ACC112 (cell line): ENCODE data around the gene TM4SF20.

ENCODE experiments used
- H2AFZ ChIP-seq: fragments of 200-600 bp; sonication (generic); one replicate; pipeline ENCODE4 v1.6.0; 2017; ENCODE audit warnings: antibody characterized with exemption, low read length; ENCODE audit not compliant: unreplicated experiment
- H3K27ac ChIP-seq: fragments of 200-600 bp; sonication (generic); 2 replicates; pipeline ENCODE4 v1.5.1; 2014; ENCODE audit warnings: low read depth, mild to moderate bottlenecking, antibody characterized with exemption, low read length, moderate library complexity
- H3K27me3 ChIP-seq: fragments of 200-600 bp; sonication (generic); 2 replicates; pipeline ENCODE4 v1.6.1; 2014; ENCODE audit warnings: mild to moderate bottlenecking, antibody characterized with exemption, low read length, moderate library complexity, mixed read lengths; ENCODE audit not compliant: insufficient read depth
- H3K36me3 ChIP-seq: fragments of 200-600 bp; sonication (generic); 2 replicates; pipeline ENCODE4 v1.6.1; 2016; ENCODE audit warnings: mild to moderate bottlenecking, antibody characterized with exemption, low read length, moderate library complexity, mixed read lengths; ENCODE audit not compliant: insufficient read depth
- H3K4me1 ChIP-seq: fragments of 200-600 bp; sonication (generic); one replicate; pipeline ENCODE4 v1.6.1; 2016; ENCODE audit warnings: low read length, mixed read lengths; ENCODE audit not compliant: insufficient read depth, unreplicated experiment, control insufficient read depth
- H3K4me3 ChIP-seq: fragments of 200-600 bp; sonication (generic); 2 replicates; pipeline ENCODE4 v1.5.1; 2014; ENCODE audit warnings: mild to moderate bottlenecking, low read depth, low read length
- H3K79me2 ChIP-seq: fragments of 200-600 bp; sonication (generic); one replicate; pipeline ENCODE4 v1.6.0; 2016; ENCODE audit warnings: low read length; ENCODE audit not compliant: control insufficient read depth, unreplicated experiment, insufficient read depth

TM4SF20 gene

DNA sequence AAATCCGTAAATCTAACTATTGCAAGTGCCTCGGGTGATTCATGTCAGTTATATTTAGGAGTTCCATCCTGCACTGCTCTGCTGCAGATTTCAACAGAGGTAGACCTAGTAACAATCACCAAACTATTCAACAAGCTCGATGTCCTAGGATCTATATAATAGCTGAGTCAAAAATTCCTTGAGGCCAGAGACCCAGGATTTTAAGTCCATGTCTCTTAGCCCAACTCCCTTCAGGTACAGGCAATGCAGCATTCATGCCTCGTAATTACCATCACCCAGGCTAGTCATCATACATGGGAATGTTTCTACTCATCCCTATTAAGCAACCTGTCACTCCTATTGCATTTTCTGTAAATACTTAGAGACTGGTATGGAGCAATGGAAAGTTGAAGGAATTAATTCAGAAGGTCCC, 729 bp downstream of the TM4SF20 start:
- Histone ChIP-seq H3K36me3 (no peaks in the 10 kb centered on the region), H3K27ac (peak overlapping the region; percentile 23), H3K27me3 (no peaks in the 10 kb centered on the region), H2AFZ (no peak overlapping the region), H3K4me1 (peaks cover 30% of the 10 kb centered on the region), H3K79me2 (no peaks in the 10 kb centered on the region), H3K4me3 (no peak overlapping the region)

DNA sequence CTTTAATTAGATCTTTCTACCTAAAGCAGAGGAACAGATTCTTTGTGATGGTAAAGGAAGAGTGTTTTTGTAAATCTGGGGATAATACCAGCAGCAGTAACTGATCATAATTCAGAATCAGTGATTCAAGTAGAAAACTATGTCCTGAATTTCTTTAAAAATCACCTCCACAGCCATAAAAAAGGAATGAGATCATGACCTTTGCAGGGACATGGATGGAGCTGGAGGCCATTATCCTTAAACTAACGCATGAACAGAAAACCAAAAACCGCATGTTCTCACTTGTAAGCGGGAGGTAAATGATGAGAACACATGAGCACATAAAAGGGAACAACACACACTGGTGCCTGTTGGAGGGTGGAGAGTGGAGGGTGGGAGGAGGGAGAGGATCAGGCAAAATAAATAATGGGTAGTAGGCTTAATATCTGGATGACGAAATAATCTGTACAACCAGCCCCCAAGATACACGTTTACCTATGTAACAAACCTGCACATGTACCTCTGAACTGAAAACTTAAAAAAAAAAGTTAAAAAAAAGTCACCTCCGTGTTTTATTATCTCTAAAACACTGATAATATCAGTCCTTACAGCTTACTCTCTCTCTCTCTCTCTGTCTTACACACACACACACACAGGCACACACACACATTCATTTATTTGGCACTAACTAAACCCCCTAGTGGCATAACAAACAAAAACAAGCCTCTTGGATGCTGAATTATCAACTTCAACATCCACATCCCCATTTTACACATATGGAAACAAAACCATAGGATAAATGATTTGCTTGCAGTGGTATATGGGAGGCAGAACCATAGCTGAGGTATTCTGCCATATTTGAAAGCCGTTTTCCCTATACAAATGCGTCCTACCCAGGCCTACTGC, 1.4 kb downstream of the TM4SF20 start:
- no peaks in the 10 kb centered on the region for H3K79me2 ChIP-seq
- no peaks in the 10 kb centered on the region for H3K27me3 ChIP-seq
- no peak overlapping the region for H3K4me3 ChIP-seq
- H2AFZ ChIP-seq, result no peak overlapping the region
- peaks cover 30% of the 10 kb centered on the region for H3K4me1 ChIP-seq
- peak overlapping the region; percentile 23; the same call in 1 of the 2 replicates for H3K27ac ChIP-seq
- H3K36me3 ChIP-seq, result no peaks in the 10 kb centered on the region

DNA sequence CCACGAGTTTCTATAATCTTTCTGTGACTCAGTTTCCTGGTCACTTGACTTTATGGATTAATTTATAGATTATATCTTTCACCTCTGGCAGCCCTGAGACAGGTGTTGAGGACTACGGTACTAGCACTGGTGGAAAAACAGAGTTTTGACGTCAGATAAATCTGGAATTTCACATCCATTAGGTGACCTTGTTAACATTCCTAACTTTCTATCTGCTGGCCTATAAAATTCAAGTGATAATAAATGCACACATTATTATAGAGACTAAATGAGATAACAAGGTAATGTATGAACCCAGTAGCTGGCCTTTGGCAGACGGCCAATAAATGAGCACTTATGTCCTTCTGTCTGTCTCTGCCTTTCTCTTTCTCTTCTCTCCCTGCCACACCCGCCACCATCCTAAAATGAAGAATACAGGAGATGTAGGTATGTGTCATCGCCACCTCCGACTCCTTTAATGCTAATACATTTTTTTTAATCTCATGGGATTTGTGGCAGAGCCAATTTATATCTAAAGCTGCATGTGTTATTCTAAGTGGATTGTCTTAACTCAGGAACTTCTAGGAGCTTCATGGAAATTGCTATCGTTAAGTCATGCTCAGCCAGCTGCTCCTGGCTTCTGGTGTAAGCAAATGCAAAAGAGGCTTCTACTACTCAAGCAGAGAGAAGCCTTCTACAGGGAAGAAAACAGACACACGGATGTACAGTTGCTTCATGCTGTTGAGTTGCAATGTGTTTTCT, 2.3 kb downstream of the TM4SF20 start:
- Histone ChIP-seq H3K4me1 (peaks cover 33% of the 10 kb centered on the region), H3K27me3 (no peaks in the 10 kb centered on the region), H2AFZ (no peak overlapping the region), H3K79me2 (no peaks in the 10 kb centered on the region), H3K27ac (peak overlapping the region; percentile 8; the same call in 1 of the 2 replicates), H3K36me3 (no peaks in the 10 kb centered on the region), H3K4me3 (no peak overlapping the region)

DNA sequence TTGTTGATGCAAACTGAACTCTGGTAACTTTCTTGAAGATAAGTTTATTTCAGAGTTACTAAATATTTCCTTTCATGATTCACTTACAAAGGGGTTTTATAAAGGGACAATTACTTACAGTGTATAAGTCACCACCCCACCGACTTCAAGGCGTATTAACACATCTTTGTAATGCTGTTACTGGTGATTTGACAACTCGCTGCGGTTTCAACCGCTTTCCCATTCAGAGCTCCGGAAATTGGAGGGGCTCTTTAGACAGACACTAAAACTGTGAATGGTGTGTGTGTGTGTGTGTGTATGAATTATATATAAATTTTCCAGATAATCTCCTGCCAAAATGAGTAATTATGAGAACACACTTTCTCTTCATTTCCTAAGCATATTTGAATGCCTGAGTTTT, 4.9 kb downstream of the TM4SF20 start:
- H3K27ac ChIP-seq, result peak overlapping the region; percentile 64
- no peaks in the 10 kb centered on the region for H3K27me3 ChIP-seq
- peaks cover 56% of the 10 kb centered on the region for H3K4me1 ChIP-seq
- H3K79me2 ChIP-seq, result no peaks in the 10 kb centered on the region
- peak overlapping the region; percentile 1 for H2AFZ ChIP-seq
- H3K4me3 ChIP-seq, result no peak overlapping the region
- H3K36me3 ChIP-seq, result no peaks in the 10 kb centered on the region

DNA sequence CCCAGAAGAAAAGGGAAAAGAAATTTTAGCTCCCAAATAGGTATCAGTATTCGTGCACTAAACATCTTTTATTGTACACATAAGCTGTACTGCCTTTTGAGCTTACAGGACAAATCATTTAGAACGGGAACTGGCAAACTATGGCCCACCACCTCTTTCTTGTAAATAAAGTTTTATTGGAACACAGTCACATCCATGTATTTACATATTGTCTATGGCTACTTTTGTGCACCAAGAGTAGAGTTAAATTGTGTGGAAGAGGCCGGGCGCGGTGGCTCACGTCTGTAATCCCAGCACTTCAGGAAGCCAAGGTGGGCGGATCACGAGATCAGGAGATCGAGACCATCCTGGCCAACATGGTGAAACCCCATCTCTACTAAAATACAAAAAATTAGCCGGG, 5.7 kb downstream of the TM4SF20 start:
- H2AFZ ChIP-seq, result no peak overlapping the region
- no peaks in the 10 kb centered on the region for H3K79me2 ChIP-seq
- peaks cover 56% of the 10 kb centered on the region for H3K4me1 ChIP-seq
- H3K36me3 ChIP-seq, result no peaks in the 10 kb centered on the region
- no peaks in the 10 kb centered on the region for H3K27me3 ChIP-seq
- no peak overlapping the region for H3K4me3 ChIP-seq
- 0 out of 2 replicates have a peak overlapping the region, but pooled peaks have one; percentile 3 for H3K27ac ChIP-seq

DNA sequence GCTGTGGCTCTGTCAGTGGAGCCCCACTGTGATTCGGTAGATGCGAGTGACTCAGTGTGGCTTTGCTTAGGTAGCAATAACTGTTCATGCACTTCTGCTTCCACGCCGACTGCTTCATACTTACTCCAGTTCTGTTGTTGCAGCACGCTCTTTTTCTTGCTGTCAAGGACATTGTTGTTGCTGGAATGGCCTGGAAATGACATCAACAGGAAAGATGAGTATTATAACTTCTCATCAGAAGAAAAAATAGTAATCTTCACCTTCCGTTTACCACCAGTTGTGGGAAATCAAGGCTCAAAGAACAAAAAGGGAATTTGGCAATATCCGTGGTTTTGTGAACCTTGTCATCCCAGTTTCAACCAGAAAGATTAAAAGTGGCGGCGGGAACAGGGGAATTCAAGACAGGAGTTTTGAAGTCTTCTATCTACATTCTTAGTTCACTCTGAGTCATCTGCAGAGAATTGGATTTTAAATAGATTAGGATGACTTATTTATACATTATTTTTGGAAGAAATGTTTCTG, 8.3 kb downstream of the TM4SF20 start:
- H3K4me1 ChIP-seq, result peaks cover 54% of the 10 kb centered on the region
- H3K36me3 ChIP-seq, result no peaks in the 10 kb centered on the region
- H3K27me3 ChIP-seq, result no peaks in the 10 kb centered on the region
- no peaks in the 10 kb centered on the region for H3K79me2 ChIP-seq
- H3K27ac ChIP-seq, result peak overlapping the region; percentile 94
- no peak overlapping the region for H2AFZ ChIP-seq
- peak overlapping the region; percentile 13; the same call in 1 of the 2 replicates for H3K4me3 ChIP-seq

DNA sequence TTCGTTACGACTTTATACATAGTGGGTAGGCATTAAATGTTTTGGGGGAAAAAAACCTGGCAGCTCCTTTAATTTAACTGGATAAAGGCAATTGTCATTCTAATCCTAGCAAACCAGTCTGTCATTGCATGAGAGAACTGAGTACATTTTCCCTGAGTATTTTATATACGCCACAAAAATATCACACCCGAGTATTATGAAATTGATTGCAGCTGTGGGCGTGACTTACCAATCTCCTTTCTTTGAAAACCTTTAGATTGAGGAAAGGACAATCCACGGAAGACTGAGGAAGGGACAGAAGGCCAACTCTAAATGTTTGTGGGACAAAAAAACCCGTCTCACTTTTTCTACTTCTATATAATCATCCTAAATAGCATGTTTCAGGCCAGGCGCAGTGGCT, 9.0 kb downstream of the TM4SF20 start:
- H3K27ac ChIP-seq, result peak overlapping the region; percentile 94

DNA sequence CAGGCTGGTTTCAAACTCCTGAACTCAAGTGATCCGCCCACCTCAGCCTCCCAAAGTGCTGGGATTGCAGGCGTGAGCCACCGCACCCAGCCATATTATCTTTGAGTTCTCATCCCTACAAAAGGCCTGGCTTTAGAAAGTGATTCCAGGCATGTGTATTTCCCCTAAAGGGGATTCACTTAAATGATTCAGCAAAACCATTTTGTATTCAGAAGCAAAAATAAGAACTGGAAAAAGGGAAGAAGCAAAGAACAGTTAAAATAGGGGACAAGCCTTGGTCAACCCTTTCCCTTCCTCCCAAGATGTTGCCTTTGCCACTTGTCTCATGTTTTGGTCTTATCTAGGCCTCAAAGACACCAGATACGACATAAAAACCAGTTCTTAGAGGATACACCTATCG, 10.5 kb downstream of the TM4SF20 start:
- H3K27me3 ChIP-seq, result no peaks in the 10 kb centered on the region
- peak overlapping the region; percentile 94 for H3K27ac ChIP-seq
- no peaks in the 10 kb centered on the region for H3K36me3 ChIP-seq
- no peak overlapping the region for H2AFZ ChIP-seq
- no peak overlapping the region for H3K4me3 ChIP-seq
- H3K4me1 ChIP-seq, result peaks cover 56% of the 10 kb centered on the region
- H3K79me2 ChIP-seq, result no peaks in the 10 kb centered on the region

More for the DNA sequence above, 9.0 kb downstream of the TM4SF20 start:
- H3K4me1 ChIP-seq, result peaks cover 58% of the 10 kb centered on the region
- H3K4me3 ChIP-seq, result no peak overlapping the region
- no peaks in the 10 kb centered on the region for H3K79me2 ChIP-seq
- H3K27me3 ChIP-seq, result no peaks in the 10 kb centered on the region
- H2AFZ ChIP-seq, result no peak overlapping the region
- no peaks in the 10 kb centered on the region for H3K36me3 ChIP-seq

DNA sequence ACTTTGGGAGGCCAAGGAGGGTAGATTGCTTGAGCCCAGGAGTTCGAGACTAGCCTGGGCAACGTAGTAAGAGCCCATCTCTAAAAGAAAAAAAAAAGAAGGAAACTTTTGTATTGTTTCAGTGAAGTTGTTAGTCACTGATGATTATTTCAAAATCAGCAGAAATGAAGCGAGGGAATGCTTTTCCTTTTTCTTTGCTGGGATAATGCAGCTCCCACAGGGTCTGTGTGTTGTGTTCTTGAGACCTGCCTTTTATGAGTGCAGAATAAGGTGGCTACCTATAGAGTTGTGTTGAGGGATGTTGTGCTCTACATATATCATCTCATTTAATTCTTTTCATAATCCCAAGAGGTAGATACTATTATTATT, 11.7 kb downstream of the TM4SF20 start:
- Histone ChIP-seq H3K27ac (peak overlapping the region; percentile 95), H3K4me3 (peak overlapping the region; percentile 24; the same call in 1 of the 2 replicates), H3K79me2 (no peaks in the 10 kb centered on the region), H3K4me1 (peaks cover 56% of the 10 kb centered on the region), H3K27me3 (no peaks in the 10 kb centered on the region), H2AFZ (peak overlapping the region; percentile 7), H3K36me3 (no peaks in the 10 kb centered on the region)

DNA sequence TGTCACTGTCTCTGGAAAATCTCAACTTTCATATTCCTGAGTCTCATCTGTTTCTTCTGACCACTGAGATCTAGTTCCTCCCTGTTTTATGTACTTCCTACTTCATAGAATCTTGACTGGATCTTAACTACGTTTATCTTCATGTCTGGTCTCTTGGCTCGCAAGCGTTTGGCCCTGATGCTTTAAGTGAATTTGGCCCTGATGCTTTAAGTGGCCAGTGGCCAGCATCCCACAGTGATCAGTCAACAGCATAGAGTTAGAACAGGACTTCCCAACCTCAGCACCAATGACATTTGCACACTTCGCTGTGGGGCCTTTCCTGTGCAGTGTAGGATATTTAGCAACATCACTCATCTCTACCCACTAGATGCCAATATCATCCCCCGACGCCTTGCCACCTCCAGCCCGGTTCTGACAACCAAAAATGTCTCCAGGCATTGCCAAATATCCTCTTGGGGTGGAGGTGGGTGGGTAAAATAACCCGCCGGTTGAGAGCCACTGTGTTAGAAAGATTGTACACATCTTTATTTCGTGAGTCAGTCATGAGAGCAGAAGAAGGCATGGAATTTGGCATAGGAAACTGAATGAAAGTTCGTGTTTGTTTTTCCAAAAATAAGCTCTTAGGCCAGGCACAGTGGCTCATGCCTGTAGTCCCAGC, 12.2 kb downstream of the TM4SF20 start:
- H2AFZ ChIP-seq, result no peak overlapping the region
- H3K4me3 ChIP-seq, result peak overlapping the region; percentile 24; the same call in 1 of the 2 replicates
- H3K79me2 ChIP-seq, result no peaks in the 10 kb centered on the region
- H3K4me1 ChIP-seq, result peaks cover 54% of the 10 kb centered on the region
- no peaks in the 10 kb centered on the region for H3K27me3 ChIP-seq
- no peaks in the 10 kb centered on the region for H3K36me3 ChIP-seq
- H3K27ac ChIP-seq, result peak overlapping the region; percentile 95
